Fibroblast of pulmonary artery (primary cell): ENCODE data around the gene BARX1.
A peak's percentile ranks its signal among the peaks of the same experiment; 100 is the strongest.

Experiments
- DNase-seq: peaks from one replicate; pipeline ENCODE4 v3.0.0-alpha.2; 2010; ENCODE audit warnings: low read depth
- H3K4me3 ChIP-seq: replicated peaks from 2 replicates; pipeline ENCODE4 v1.5.1; 2011; ENCODE audit warnings: low read depth, mild to moderate bottlenecking, control low read depth, low read length, moderate library complexity
- TF ChIP-seq, protein P1 (sequence below): IDR thresholded peaks from 2 replicates; pipeline ENCODE4 v1.5.1; 2011; ENCODE audit warnings: mild to moderate bottlenecking, control low read depth, low read length, inconsistent platforms; ENCODE audit errors: missing control alignments

BARX1 gene

DNA sequence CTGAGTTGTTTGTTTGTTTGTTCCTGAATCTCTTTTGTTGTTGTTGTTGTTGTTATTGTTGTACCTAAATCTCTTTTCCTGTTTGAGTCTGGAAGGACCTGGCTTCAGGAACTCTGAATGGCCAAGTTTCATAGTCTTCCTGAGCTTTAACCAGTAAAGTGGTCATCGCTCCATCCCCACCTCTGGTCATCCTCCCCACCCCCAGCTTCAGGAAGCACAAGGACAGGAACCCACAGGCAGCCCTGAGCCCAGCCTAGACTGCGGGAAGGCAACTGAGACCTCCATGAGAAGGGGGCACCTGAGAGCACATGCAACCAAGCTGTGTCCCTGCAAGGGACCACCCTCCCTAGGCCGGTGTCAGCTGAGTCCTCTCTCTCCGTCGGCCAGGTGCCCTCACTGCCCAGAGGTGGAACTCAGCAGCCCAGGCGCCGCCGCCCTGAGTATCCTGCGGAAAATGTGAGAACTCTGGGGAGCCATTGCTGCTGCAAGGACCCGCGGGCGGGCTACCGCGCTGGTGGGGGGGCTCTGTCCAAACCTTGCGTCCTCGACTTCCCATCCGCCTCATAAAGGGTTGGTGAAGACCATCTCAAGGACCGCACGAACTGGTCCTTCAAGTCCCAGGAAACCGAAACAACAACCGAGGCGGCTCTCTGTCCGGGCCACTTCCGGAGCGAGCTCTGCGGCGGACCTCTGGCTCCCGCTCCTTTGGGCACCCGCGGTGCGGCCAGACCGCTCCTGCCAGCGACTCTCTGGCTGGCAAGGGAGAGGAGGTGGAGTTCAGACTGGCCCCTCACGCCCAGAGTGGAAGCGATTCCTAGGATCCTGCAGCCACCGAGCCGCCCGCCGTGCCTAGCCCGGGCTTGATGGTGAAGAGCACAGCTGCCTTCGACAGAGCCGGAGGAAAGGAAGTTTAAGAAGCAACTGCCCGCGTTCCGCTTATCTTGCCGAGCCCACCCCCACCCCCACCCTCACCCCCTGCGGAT lies 4.2 kb downstream of the BARX1 start:
- DNase-seq, result no peak
- H3K4me3 ChIP-seq, result peak overlapping the region; percentile 50
- TF ChIP-seq, protein P1, sequence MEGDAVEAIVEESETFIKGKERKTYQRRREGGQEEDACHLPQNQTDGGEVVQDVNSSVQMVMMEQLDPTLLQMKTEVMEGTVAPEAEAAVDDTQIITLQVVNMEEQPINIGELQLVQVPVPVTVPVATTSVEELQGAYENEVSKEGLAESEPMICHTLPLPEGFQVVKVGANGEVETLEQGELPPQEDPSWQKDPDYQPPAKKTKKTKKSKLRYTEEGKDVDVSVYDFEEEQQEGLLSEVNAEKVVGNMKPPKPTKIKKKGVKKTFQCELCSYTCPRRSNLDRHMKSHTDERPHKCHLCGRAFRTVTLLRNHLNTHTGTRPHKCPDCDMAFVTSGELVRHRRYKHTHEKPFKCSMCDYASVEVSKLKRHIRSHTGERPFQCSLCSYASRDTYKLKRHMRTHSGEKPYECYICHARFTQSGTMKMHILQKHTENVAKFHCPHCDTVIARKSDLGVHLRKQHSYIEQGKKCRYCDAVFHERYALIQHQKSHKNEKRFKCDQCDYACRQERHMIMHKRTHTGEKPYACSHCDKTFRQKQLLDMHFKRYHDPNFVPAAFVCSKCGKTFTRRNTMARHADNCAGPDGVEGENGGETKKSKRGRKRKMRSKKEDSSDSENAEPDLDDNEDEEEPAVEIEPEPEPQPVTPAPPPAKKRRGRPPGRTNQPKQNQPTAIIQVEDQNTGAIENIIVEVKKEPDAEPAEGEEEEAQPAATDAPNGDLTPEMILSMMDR, result no peak

DNA sequence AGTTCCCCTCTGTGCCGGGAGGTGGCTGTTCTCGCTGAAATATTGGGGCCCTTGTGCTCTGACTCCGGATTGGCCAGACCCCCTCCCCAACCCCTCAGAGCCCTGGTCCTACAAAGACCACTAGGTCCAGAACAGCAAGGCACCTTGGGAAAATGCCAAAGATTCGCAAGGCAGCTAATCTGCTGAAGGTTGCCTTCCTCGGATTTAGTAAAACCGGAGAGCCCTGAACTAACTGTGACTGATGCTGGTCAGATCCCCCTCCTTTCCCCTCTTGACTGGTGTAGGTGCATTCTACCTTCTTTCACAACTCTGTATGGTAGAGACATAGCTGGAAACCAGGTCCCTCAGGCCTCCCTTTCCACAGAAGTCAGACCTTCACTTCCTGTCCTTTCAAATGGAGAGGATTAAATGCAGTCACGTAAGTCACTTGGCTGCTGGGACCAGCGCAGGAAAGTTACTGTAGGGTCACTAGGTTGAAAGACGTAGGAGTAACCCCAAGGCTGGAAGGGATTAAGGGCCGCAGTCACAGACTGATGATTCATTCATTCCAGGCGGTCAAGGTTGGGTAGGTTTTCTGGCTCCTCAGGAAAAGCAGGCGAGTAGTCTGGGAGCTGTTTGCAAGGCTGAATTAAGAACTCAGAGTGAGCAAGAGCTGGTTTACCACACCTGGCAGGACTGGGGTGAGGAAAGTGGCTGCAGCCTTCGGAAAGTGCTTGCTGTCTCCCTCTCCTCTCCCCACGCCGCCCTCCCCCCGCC lies 5.3 kb downstream of the BARX1 start:
- no peak for DNase-seq
- H3K4me3 ChIP-seq, result no peak overlapping the region
- TF ChIP-seq, protein P1, result no peak

DNA sequence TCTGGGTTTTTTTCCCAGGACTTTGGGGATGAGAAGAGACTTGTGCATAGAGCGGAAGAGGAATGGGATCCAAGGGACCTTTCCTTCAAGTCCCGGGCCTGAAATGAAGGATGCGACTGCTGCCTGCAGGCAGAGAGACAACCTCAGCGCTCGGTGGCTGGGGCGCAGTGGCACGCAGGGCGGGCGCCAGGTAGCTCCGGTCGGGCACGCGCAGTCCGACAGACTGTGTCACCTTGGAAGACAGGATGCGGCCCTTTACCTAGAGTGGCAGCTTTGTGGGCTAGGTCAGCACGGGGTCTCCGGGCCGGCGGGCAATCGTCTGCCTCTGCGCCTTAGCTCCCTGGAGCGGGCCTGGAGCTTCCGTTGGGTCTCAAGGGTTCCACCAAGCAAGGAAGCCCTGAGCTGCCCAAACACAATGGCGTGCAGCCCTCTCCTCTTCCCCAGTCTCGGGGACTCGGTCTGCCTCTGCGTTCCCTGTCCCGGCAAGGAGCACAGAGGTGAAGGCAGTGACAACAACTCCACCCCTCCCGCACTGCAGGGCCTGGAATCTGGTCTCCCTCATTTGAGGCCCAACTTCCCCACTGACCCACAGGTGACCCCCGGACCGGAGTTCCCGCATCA lies 6.0 kb downstream of the BARX1 start:
- no peak overlapping the region for H3K4me3 ChIP-seq
- TF ChIP-seq, protein P1, result no peak
- no peak for DNase-seq

DNA sequence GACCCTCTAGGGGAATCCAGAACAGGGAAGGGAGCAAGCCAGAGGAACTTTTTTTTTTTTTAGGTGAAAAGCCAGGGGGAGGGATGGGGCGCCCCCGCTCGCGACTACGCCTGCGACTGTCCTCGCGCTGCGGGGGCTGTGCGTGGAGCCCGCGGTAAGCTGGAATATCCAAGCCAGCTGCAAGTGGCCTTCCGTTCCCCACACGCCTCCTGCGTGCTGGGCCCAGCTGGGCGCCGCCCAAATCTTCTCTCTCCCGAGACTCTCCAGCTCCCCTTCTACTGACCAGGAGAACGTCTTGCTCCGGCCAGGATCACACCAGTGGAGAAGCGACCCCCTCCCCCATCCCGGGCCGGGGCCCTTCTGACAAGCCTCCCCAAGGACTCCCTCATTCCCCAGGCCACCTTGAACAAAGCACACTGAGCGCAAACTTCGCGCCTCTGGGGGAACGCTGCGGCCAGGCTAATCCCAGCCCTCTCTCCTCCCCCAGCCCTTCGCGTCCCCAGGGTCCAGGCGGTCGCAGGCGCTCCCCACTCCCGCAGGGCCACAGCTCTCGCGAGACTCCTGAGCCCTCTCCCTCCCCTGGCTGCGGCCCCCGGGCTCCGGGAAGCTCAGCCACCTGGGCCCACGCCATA lies 6.6 kb downstream of the BARX1 start:
- DNase-seq, result no peak
- TF ChIP-seq, protein P1, result no peak
- no peak overlapping the region for H3K4me3 ChIP-seq

DNA sequence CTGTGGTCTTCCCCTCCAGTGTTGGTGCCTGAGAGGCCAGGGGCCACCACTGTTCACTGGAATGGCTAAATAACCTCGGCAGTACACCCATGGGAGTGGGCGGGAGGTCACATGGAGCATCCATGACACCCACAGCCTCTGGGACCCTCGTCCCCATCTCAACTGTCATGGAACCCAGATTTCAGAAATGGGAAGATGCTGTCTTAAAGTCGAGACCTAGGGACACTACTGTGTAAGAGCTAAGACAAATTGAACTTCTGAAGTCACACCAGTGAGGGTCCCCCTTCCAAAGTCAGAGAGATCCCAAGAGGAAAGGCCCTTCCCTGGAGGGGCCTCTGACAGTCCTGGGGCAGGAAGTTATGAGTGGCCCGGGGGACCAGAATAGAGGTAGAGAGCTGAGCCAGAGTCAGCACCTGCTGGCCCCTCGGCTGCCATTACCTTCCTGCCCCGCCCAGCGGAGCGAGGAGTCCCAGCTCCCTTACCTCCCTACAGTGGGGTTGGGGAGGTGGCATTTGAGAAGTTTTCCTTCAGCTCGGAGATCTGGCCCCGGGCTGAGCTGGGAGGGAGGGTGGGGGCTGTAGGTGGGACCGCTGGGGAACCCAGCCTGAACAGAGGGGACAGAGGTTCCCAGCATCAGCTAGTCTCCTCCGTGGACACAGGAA lies 7.6 kb downstream of the BARX1 start:
- no peak overlapping the region for H3K4me3 ChIP-seq
- TF ChIP-seq, protein P1, result no peak
- DNase-seq, result no peak

DNA sequence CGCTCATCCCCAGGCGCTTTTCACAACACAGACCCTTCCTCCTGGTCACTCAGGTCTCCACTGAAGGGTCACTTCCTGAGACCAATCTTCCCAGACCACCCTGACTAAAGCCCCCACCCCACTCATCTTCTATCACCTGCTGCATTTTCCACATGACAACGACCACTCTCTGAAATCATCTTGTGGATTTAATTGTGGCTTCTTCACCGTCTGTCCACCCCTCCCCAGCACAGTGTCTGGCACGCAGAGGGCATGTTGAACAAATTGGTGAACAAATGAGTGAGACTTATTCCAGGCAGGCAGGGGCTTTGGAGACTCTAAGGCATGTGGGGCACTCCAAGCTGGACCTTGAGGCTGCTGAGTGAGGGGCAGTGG lies 8.8 kb downstream of the BARX1 start:
- no peak for DNase-seq

More for the DNA sequence above, 8.8 kb downstream of the BARX1 start:
- TF ChIP-seq, protein P1, result no peak
- no peak overlapping the region for H3K4me3 ChIP-seq
